Measurements from ENCODE around the gene HNRNPUL1.

GRCh38 chr19:41224632-41225031 lies 39.5 kb upstream of the HNRNPUL1 start:
- no peak for TF ChIP-seq CTCF (IDR thresholded peaks at IDR 0.05)
- TF ChIP-seq POLR2A (IDR thresholded peaks at IDR 0.05), result no peak

Data from body of pancreas (tissue), 4 donors.